A549 (cell line): ENCODE measurements around the gene PLEKHA7.

Source experiments
- CEBPB ChIP-seq, 2 experiments: fragments of >200 bp in 1 of 2; sonication (Bioruptor Twin) in 1 of 2; formaldehyde crosslinking in 1 of 2; IDR thresholded peaks; 2 replicates each; pipeline ENCODE4 v1.6.1; 2012 to 2016
- EP300 ChIP-seq, 2 experiments: fragments of >200 bp; sonication (Bioruptor Twin); formaldehyde crosslinking; IDR thresholded peaks; 2 replicates in 1 of 2; 3 replicates in 1 of 2; pipeline ENCODE4 v1.6.1; 2016 to 2017
- MAFK ChIP-seq: fragments of 450-650 bp; IDR thresholded peaks from 2 replicates; pipeline ENCODE4 v1.6.1; 2014; ENCODE audit not compliant: partially characterized antibody
- MAX ChIP-seq: IDR thresholded peaks from 2 replicates; pipeline ENCODE4 v1.6.1; 2012
- POLR2A ChIP-seq: IDR thresholded peaks from 2 replicates; pipeline ENCODE4 v1.6.1; 2012; ENCODE audit warnings: mild to moderate bottlenecking, low read length
- RAD21 ChIP-seq, 2 experiments: fragments of >200 bp in 1 of 2; sonication (Bioruptor Twin) in 1 of 2; formaldehyde crosslinking in 1 of 2; IDR thresholded peaks in 1 of 2; conservative IDR thresholded peaks in 1 of 2; 2 replicates in 1 of 2; 3 replicates in 1 of 2; pipeline ENCODE4 v1.6.1; 2012 to 2018; ENCODE audit warnings: inconsistent platforms in 1 of 2
- RNF2 ChIP-seq: fragments of 200-600 bp; sonication (generic); IDR thresholded peaks from 2 replicates; pipeline ENCODE4 v1.6.1; 2016; ENCODE audit warnings: low read depth, mild to moderate bottlenecking, antibody characterized with exemption, moderate library complexity, borderline replicate concordance
- TF ChIP-seq, protein P1 (sequence below): fragments of >200 bp; sonication (Bioruptor Twin); formaldehyde crosslinking; IDR thresholded peaks from 3 replicates; pipeline ENCODE4 v1.5.1; 2016
- TF ChIP-seq, protein P2 (sequence below): IDR thresholded peaks from 2 replicates; pipeline ENCODE4 v1.6.1; 2012

DNA sequence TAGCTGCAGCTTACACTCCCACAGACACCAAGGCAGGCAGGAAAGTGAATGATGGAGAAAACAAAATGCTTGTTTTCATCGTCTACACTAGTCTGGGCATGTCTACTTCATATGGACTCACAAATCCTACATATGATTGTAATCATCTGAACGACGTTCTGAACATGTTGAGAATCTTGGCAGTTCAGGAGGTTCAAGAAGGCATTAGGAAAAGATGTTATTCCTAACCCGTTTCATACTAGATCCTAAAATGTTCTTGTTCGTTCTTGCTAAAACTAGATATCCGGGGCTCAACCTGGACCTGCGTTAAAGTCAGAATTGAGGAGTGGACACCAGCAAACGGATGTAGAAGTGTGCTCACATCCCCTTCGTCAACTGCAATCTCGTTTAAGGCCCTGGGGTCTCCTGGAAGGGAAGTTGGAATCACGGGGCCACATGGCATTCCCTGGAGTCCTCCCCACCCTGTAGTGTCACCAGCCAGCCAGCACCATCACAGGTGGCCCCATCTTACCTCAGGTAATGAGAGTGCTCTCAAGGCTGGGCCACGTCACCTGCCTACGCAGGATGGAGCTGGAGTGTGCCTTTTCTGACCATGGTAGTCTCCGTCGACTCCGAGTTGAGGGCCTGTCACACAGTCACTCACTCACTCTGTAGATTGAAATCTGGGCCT is 238.5 kb downstream of the PLEKHA7 start:
- TF ChIP-seq MAX (no peak), MAFK (no peak), RAD21 (conservative IDR thresholded peaks at IDR 0.05 in 1 of 2, IDR thresholded peaks at IDR 0.05 in 1 of 2) (no peak), POLR2A (no peak), EP300 (IDR thresholded peaks at IDR 0.05) (no peak), RNF2 (no peak), CEBPB (IDR thresholded peaks at IDR 0.05) (no peak)
- TF ChIP-seq, protein P1, sequence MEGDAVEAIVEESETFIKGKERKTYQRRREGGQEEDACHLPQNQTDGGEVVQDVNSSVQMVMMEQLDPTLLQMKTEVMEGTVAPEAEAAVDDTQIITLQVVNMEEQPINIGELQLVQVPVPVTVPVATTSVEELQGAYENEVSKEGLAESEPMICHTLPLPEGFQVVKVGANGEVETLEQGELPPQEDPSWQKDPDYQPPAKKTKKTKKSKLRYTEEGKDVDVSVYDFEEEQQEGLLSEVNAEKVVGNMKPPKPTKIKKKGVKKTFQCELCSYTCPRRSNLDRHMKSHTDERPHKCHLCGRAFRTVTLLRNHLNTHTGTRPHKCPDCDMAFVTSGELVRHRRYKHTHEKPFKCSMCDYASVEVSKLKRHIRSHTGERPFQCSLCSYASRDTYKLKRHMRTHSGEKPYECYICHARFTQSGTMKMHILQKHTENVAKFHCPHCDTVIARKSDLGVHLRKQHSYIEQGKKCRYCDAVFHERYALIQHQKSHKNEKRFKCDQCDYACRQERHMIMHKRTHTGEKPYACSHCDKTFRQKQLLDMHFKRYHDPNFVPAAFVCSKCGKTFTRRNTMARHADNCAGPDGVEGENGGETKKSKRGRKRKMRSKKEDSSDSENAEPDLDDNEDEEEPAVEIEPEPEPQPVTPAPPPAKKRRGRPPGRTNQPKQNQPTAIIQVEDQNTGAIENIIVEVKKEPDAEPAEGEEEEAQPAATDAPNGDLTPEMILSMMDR = no peak
- TF ChIP-seq, protein P2, sequence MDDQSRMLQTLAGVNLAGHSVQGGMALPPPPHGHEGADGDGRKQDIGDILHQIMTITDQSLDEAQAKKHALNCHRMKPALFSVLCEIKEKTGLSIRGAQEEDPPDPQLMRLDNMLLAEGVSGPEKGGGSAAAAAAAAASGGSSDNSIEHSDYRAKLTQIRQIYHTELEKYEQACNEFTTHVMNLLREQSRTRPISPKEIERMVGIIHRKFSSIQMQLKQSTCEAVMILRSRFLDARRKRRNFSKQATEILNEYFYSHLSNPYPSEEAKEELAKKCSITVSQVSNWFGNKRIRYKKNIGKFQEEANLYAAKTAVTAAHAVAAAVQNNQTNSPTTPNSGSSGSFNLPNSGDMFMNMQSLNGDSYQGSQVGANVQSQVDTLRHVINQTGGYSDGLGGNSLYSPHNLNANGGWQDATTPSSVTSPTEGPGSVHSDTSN = no peak
